Small intestine (tissue), 7 donors: ENCODE results near the gene EXOC3. TPM values are rescaled to one million over a fixed set of nuclear protein-coding genes. Genes with fewer than 3 reads are reported as not detected.

Experiments used
- DNase-seq, 2 donors: peaks; one replicate each; pipeline versions ENCODE4 v3.0.0 to v3.0.0-alpha.2; 2013
- FAIRE-seq: peaks from 2 replicates; lab custom pipeline; 2012; peaks lifted over from hg19 to GRCh38; lab: Jason Lieb, UNC
- H3K27ac ChIP-seq, 3 donors: one replicate each; pipeline ENCODE4 v1.5.1; 2013; ENCODE audit warnings: low read length in 2 of 3, mild to moderate bottlenecking in 2 of 3, control low read depth in 1 of 3, inconsistent platforms in 1 of 3, low read depth in 1 of 3, moderate library complexity in 1 of 3
- H3K27me3 ChIP-seq, 3 donors: one replicate each; pipeline ENCODE4 v1.6.1; 2013; ENCODE audit warnings: low read length in 3 of 3, inconsistent platforms in 1 of 3; ENCODE audit not compliant: control insufficient read depth in 3 of 3, insufficient read depth in 3 of 3
- H3K36me3 ChIP-seq, 3 donors: one replicate each; pipeline ENCODE4 v1.6.1; 2013; ENCODE audit warnings: low read length in 3 of 3, inconsistent platforms in 1 of 3, low read depth in 1 of 3, mild to moderate bottlenecking in 1 of 3, moderate library complexity in 1 of 3; ENCODE audit not compliant: control insufficient read depth in 3 of 3, insufficient read depth in 2 of 3
- H3K4me1 ChIP-seq, 3 donors: one replicate each; pipeline ENCODE4 v1.6.1; 2013; ENCODE audit warnings: low read length in 2 of 3, inconsistent platforms in 1 of 3, low read depth in 1 of 3, mild to moderate bottlenecking in 1 of 3, moderate library complexity in 1 of 3; ENCODE audit not compliant: control insufficient read depth in 3 of 3, insufficient read depth in 2 of 3
- H3K4me3 ChIP-seq, 3 donors: one replicate each; pipeline ENCODE4 v1.5.1; 2013; ENCODE audit warnings: low read length in 3 of 3, control low read depth in 1 of 3, inconsistent platforms in 1 of 3, low read depth in 1 of 3, mild to moderate bottlenecking in 1 of 3, moderate library complexity in 1 of 3
- H3K9me3 ChIP-seq, 2 donors: one replicate each; pipeline ENCODE4 v1.6.1; 2013; ENCODE audit warnings: low read depth in 1 of 2, low read length in 1 of 2; ENCODE audit not compliant: control insufficient read depth in 2 of 2, insufficient read depth in 1 of 2
- WGBS, 3 donors: extraction: QIAGEN DNeasy Blood & Tissue Kit; methylation state at CpG; one replicate each; pipeline ENCODE4 v1.1.7; 2013; 5-methylcytosine and 5-hydroxymethylcytosine counted together
- polyA plus RNA-seq, 4 donors: library from polyadenylated mRNA; stranded (reverse) in 3 of 4; unstranded in 1 of 4; fragments of 200-250 nt in 3 of 4; fragments of 120-200 nt in 1 of 4; gene quantifications; one replicate each; pipeline versions ENCODE4 v1.2.1 to v1.2.3, GENCODE V29; 2013
- donor health status: healthy with polysubstance abuse.
- donor health status: control.
- donor health status: control.
- donor health status: Bipolar disorder and iron deficiency.
- donor health status: healthy.

EXOC3 gene
- polyA plus RNA-seq, 4 donors, result 47.2 to 85.7 (median 64.4) TPM

GRCh38 chr5:421901-422300, 21.1 kb upstream of the EXOC3 start:
- H3K4me1 ChIP-seq, result no peaks in the 10 kb centered on the region
- no peak for DNase-seq
- no peaks in the 10 kb centered on the region for H3K9me3 ChIP-seq
- no peaks in the 10 kb centered on the region for H3K27me3 ChIP-seq
- WGBS, 3 donors, result 73 to 91% (median 85%) methylated on average over 13 of the region's 13 CpGs
- H3K36me3 ChIP-seq, result no peaks in the 10 kb centered on the region
- H3K4me3 ChIP-seq, result no peak overlapping the region
- no peak overlapping the region for H3K27ac ChIP-seq
- no peak for FAIRE-seq

DNA sequence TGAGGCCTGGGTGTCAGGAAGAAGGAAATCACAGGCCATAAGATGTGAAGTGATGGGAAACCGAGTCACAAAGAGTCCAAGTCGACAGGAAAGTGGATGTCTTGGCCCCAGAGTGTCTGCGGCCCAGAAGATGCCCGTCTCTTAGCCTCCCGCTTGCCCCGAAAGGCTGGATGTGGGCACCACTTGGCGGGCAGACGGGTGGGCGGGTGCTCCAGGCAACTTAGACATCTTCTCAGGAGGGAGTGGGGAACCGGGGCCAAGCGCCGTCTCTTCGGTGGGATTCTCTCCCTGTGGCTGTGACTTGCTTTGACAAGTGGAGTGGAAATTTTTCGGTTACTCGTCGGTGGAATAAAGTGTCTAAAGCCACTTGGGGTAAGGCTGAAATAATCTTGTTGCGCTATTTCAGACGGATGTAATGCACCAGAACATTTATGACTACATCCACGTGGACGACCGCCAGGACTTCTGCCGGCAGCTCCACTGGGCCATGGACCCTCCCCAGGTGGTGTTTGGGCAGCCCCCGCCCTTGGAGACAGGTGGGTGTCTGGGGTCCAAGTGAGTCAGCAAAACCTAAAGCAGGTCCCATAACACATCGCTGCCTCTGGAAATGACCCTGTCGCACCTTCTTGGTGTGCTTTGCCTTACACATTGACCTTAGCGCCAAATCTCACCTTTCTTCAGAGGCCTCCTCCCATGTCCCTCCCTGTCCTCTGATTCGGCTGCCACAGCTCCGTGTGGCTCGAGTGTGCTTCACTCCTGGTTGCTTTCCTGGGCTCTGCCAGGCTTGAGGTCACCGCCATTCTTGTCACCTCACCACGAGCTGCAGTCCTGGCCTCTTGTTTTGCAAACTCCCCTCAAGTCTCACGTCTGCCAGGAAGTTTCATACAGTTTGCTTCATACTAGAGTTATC, 20.4 kb upstream of the EXOC3 start:
- Histone ChIP-seq H3K9me3 (no peaks in the 10 kb centered on the region), H3K36me3 (peaks cover 0 to 2% (median 0%) of the 10 kb centered on the region in 3 donors), H3K27me3 (no peaks in the 10 kb centered on the region), H3K4me1 (no peaks in the 10 kb centered on the region), H3K4me3 (no peak overlapping the region), H3K27ac (no peak overlapping the region)
- FAIRE-seq, result no peak
- no peak for DNase-seq
- 75 to 85% (median 79%) methylated on average over 32 of the region's 32 CpGs for WGBS, 3 donors

- Histone ChIP-seq H3K4me3 (no peak overlapping the region), H3K4me1 (no peaks in the 10 kb centered on the region), H3K27me3 (no peaks in the 10 kb centered on the region), H3K36me3 (peaks cover 0 to 2% (median 0%) of the 10 kb centered on the region in 3 donors), H3K27ac (no peak overlapping the region), H3K9me3 (no peaks in the 10 kb centered on the region)
- no peak for DNase-seq
- 63 to 87% (median 64%) methylated on average over 9 of the region's 9 CpGs for whole genome bisulfite sequencing, 3 donors
- FAIRE-seq, result no peak
Measured at GRCh38 chr5:423233-423565, 19.8 kb upstream of the EXOC3 start.

DNA sequence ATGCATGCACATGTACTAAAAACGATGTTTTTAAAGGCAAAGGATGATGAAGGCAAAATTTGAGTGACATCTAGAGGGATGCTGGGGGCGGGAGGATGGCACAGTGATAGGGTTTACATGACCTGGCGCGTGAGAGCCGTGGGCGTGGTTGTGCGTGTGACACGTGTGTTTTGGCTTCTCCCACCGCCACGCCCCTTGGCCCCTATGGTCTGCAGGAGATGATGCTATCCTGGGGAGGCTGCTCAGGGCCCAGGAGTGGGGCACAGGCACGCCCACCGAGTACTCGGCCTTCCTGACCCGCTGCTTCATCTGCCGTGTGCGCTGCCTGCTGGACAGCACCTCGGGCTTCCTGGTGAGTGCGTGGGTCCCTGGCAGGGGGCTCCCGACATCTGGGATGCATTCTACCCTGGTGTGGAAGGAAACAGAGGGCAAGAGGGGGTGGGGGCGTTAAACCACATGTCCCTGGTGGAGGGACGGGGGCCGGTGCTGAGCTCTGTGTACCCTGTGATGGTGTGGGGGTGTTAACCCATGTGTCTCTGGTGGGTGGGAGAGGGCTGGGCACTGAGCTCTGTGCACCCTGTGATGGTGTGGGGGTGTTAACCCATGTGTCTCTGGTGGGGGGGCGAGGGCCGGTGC, 19.2 kb upstream of the EXOC3 start:
- Histone ChIP-seq H3K27ac (no peak overlapping the region), H3K27me3 (no peaks in the 10 kb centered on the region), H3K36me3 (peaks cover 0 to 2% (median 0%) of the 10 kb centered on the region in 3 donors), H3K9me3 (no peaks in the 10 kb centered on the region), H3K4me3 (no peak overlapping the region), H3K4me1 (no peaks in the 10 kb centered on the region)
- DNase-seq (no peak), FAIRE-seq (no peak)
- 66 to 82% (median 77%) methylated on average over 24 of the region's 24 CpGs for WGBS, 3 donors

GRCh38 chr5:424301-425110, 18.5 kb upstream of the EXOC3 start:
- no peaks in the 10 kb centered on the region for H3K27me3 ChIP-seq
- no peaks in the 10 kb centered on the region for H3K9me3 ChIP-seq
- 77 to 80% (median 80%) methylated on average over 11 of the region's 11 CpGs for WGBS, 3 donors
- no peak overlapping the region for H3K4me3 ChIP-seq
- H3K27ac ChIP-seq, result no peak overlapping the region
- DNase-seq (no peak), FAIRE-seq (no peak)
- H3K36me3 ChIP-seq, result peaks cover 0 to 2% (median 0%) of the 10 kb centered on the region in 3 donors
- no peaks in the 10 kb centered on the region for H3K4me1 ChIP-seq

GRCh38 chr5:425714-426113, 17.3 kb upstream of the EXOC3 start:
- 16 to 48% (median 44%) methylated on average over 5 of the region's 5 CpGs for whole genome bisulfite sequencing, 3 donors
- H3K4me3 ChIP-seq, result no peak overlapping the region
- no peaks in the 10 kb centered on the region for H3K9me3 ChIP-seq
- no peak overlapping the region for H3K27ac ChIP-seq
- FAIRE-seq, result no peak
- H3K36me3 ChIP-seq, result peaks cover 0 to 4% (median 0%) of the 10 kb centered on the region in 3 donors
- no peaks in the 10 kb centered on the region for H3K27me3 ChIP-seq
- peak in 1 of 2 donors; percentile 13 for DNase-seq
- H3K4me1 ChIP-seq, result peaks cover 0 to 3% (median 0%) of the 10 kb centered on the region in 3 donors

- H3K4me1 ChIP-seq, result peaks cover 0 to 10% (median 0%) of the 10 kb centered on the region in 3 donors
- peaks cover 0 to 5% (median 0%) of the 10 kb centered on the region in 3 donors for H3K36me3 ChIP-seq
- DNase-seq (no peak), FAIRE-seq (no peak)
- no peaks in the 10 kb centered on the region for H3K27me3 ChIP-seq
- H3K4me3 ChIP-seq, result no peak overlapping the region
- 74 to 86% (median 82%) methylated on average over 3 of the region's 3 CpGs for WGBS, 3 donors
- H3K9me3 ChIP-seq, result no peaks in the 10 kb centered on the region
- H3K27ac ChIP-seq, result no peak overlapping the region
Measured at GRCh38 chr5:426392-426976, 16.5 kb upstream of the EXOC3 start.
